HG03575 (cell line): ENCODE measurements around the gene PAM.
"Not testable (repeated sequence)": the region's sequence is repeated elsewhere in the genome, so short reads cannot be mapped to it uniquely, and the experiment has no call there.

ENCODE experiments used
- ATAC-seq: cut with Tn5 transposase; IDR thresholded peaks from one replicate; pipeline ENCODE4 v1.9.1; 2021; ENCODE audit not compliant: unreplicated experiment, insufficient number of reproducible peaks, low FRiP score; ENCODE audit errors: extremely low read depth

Gene PAM

GRCh38 chr5:102749416-102750030 is 5.6 kb upstream of the PAM start:
- no peak for ATAC-seq

DNA sequence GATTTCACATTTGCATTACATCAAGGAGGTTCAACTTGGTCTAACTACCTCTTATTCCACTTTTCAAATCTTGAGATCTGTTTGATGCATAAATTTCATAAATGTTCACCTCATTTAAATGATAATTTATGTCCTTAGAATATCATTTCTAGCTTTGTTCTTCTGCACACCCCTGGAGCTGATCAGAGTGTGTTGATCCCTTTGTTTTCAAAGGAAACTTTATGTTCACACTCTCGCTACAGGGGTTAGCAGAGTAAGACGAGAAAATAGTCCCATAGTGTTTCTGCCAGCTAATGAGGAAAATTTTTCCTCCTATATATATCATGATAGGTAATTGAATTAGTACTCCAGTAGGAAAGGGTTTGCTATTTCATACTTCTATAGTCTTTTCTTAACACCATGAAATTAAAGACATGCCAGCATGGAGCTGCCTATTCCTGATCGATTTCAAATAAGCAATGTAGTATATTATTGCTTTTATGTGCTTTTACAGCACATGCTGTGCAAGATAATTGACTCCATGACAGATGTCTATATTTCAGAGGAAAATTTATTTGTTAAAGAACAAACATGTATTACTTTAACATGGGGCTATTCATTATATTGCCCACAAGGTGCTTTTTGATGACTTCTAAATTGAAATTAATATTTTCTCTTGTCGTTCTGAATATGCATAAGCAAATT is 4.8 kb upstream of the PAM start:
- ATAC-seq = no peak

DNA sequence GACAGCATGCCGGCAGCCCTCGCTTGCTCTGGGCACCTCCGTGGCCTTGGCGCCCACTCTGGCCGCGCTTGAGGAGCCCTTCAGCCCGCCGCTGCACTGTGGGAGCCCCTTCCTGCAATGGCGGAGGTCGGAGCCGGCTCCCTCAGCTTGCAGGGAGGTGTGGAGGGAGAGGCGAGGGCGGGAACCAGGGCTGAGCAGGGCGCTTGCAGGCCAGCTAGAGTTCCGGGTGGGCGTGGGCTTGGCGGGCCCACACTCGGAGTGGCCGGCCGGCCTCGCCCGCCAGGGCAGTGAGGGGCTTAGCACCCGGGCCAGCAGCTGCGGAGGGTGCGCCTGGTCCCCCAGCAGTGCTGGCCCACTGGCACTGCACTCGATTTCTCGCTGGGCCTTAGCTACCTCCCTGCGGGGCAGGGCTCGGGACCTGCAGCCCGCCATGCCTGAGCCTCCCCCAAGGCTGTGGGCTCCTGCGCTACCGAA is 3.2 kb upstream of the PAM start:
- not testable (repeated sequence) for ATAC-seq

- ATAC-seq = no peak
Measured at GRCh38 chr5:102753889-102754766, 977 bp upstream of the PAM start.

GRCh38 chr5:102755686-102756371 is 724 bp downstream of the PAM start:
- ATAC-seq = peak; percentile 70

GRCh38 chr5:102758576-102758975 is 3.5 kb downstream of the PAM start:
- no peak for ATAC-seq

DNA sequence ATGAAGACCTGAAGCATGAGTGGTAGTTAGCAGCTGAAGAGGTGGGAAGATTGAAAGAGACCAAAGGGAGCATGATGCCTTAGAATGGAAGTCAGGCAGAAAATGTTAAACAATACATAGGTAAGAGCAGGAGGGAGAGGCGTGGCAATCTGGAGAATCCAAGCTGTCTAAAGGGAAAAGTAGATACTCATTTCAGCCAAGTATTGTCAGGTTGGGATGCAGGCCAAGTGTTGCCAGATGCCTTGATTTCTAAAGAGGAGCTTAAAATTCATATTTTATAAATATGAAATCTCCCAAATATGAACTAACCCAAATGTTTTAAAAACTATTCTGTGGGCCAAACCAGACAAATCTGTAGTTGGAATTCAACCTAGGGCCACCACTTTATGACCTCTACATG is 4.2 kb downstream of the PAM start:
- ATAC-seq = no peak

GRCh38 chr5:102759700-102760099 is 4.6 kb downstream of the PAM start:
- ATAC-seq = no peak

GRCh38 chr5:102760815-102761214 is 5.7 kb downstream of the PAM start:
- no peak for ATAC-seq

DNA sequence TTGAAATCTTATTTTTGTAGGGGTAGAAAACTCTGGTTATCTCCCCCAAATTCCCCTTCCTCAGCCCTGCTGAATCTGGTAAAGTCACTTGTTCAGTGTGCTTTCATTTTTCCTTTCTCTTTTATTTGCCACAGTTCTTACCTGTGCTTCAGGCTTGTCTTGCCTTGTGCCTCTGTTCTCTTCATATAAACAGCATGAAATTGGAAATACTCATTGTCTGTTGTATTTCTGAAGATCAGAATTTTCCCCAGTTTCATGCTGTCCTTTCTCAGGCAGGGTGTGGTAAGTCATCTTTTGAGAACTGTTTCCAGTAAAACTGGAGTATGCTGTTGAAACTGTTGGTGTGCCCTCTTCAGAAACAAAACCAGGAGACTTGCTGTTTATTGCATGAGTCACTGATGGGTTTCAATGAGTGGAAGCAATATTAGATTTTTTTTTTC is 7.0 kb downstream of the PAM start:
- peak; percentile 53 for ATAC-seq

GRCh38 chr5:102762562-102763227 is 7.6 kb downstream of the PAM start:
- ATAC-seq = no peak

DNA sequence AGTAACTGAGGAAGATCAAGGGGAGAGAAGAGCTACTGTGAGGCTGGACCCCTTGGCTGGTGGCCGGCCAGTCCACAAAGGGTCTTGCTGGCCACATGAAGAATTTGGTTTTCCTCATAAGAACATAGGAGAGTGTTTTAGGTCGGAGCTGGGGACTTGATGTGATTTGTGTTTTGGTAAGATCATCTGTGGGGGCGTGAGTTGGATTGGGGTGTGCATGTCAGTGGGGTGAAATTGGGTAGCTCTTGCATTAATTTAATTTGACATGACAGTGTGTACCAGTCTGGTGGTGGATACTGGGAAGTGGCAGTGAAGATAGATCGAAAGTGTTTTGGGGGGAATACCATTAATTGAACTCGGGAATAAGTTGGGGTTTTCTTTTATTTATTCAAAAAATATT is 8.6 kb downstream of the PAM start:
- no peak for ATAC-seq

DNA sequence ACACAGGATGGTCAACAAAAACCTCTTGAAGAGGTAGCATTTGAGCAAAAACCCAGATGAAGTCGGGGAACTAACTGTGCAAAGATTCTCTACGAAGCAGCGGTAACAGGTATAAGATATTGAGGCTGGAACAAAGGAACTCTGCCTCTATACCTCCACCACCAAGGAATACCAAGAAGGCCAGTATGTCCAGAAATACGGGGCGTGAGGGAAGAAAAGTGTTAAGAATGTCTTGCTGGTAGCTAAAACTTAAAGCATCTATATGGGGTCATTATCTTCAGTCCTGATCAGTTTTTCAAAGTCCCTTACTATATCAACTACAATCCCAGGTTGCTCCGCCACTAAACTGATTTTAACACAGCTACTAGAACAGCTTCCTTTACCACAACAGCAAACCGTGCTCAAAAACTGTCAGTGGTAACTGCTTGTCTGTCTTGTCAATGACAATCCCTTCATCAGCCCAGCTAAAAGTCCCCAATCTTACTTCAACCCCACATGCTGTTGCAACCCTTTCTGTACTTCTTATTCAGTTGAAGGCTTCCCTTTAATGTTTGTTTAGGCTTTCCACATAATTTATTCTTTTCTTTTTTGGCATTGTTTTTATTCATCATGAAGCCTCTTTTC is 9.4 kb downstream of the PAM start:
- no peak for ATAC-seq

DNA sequence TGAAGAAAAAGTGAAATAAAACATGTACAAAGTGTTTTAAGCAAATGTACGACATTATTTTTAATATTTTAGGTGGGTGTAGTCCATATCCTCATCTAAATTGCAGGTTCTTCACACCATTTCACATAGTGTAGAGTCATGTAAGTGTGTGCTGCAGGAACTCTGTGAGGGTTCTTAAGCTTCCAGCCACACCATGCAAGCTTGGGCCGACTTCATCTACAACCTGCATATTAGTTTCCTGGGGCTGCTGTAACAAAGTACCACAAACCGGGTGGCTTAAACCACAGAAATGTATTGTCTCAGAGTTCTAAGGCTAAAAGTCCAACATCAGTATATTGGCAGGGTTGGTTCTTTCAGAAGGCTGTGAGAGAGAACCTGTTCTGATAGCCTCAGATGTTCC is 10.2 kb downstream of the PAM start:
- no peak for ATAC-seq

- no peak for ATAC-seq
Measured at GRCh38 chr5:102766295-102767090, 11.4 kb downstream of the PAM start.

- no peak for ATAC-seq
Measured at GRCh38 chr5:102767862-102768261, 12.8 kb downstream of the PAM start.

GRCh38 chr5:102770803-102771202 is 15.7 kb downstream of the PAM start:
- ATAC-seq = no peak

GRCh38 chr5:102771435-102771834 is 16.3 kb downstream of the PAM start:
- ATAC-seq = no peak
